ENCODE data around the gene FNBP1.

DNA sequence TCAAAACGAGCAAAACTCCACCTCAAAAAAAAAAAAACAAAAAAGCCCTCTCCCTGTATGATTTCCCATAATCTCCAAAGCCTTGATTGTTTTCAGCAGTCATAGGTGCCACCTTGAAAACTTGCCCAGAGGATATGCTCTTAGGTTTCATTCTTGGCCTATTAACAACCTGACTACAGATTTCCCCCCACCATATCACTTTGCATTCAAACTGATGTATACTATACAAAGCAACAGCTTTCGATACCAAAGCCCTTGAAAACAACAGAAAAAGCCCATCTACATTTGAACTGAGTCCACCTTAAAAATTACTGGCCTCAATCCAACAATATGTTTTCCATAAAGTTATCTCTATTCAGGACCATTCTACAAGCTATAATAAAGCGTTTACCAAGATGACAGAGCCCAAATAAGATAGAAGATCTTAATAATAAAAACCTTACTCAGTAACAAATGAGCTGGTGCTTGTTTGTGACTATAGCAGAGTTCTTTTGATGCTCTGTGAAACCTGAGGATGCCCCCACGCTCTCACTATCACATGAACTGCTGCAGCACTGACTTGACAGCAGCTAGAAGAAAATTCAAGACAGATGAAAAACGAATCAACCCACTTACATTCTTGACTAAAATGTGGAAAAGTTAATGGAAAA lies 44.4 kb downstream of the FNBP1 start:
- TF ChIP-seq EZH2 (IDR thresholded peaks at IDR 0.05; ENCODE audit: low read length, missing control alignments), result no peak
- TF ChIP-seq, protein P1, sequence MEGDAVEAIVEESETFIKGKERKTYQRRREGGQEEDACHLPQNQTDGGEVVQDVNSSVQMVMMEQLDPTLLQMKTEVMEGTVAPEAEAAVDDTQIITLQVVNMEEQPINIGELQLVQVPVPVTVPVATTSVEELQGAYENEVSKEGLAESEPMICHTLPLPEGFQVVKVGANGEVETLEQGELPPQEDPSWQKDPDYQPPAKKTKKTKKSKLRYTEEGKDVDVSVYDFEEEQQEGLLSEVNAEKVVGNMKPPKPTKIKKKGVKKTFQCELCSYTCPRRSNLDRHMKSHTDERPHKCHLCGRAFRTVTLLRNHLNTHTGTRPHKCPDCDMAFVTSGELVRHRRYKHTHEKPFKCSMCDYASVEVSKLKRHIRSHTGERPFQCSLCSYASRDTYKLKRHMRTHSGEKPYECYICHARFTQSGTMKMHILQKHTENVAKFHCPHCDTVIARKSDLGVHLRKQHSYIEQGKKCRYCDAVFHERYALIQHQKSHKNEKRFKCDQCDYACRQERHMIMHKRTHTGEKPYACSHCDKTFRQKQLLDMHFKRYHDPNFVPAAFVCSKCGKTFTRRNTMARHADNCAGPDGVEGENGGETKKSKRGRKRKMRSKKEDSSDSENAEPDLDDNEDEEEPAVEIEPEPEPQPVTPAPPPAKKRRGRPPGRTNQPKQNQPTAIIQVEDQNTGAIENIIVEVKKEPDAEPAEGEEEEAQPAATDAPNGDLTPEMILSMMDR (conservative IDR thresholded peaks at IDR 0.05 in 1 of 2, IDR thresholded peaks at IDR 0.05 in 1 of 2; ENCODE audit: low read depth in 1 of 2, low read length in 2 of 2), result no peak

All from fibroblast of lung (primary cell).